ENCODE data around the gene CEP19. TPM values are rescaled to one million over a fixed set of nuclear protein-coding genes. Genes with fewer than 3 reads are reported as not detected.

The CEP19 gene
- total RNA-seq, 1 experiment from 2014 or later, result 2.5 TPM

DNA sequence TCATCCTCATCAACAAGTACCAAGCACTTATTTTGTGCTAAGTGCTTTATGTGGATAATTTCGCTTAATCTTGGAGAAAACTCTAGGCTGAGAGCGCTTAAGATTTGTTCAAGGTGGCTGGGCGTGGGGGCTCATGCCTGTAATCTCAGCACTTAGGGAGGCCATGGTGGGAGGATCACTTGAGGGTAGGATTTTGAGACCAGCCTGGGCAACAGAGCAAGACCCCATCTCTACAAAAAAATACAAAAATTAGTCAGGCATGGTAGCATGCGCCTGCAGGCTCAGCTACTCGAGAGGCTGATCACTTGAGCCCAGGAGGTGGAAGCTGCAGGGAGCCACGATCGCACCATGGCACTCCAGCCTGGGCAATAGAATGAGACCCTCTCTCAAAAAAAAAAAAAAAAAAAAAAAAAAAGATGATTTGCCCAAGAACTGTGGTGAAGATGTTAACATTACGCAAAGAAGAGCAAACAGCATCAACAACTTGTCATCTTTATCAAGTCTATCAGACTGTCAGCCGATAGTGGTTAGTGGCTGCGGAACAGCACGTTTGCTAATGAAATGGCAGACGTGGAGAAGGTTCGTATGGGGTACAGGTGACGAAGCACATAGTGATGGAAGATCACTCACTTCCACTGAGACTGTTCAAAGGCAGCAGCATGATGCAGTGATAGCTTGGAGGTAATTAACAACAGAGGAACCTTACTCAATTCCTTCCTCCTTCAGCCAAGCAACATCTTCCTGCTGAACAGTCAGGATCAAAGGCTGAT is 44.8 kb downstream of the CEP19 start:
- no peak for DNase-seq (ENCODE audit: low read depth)

DNA sequence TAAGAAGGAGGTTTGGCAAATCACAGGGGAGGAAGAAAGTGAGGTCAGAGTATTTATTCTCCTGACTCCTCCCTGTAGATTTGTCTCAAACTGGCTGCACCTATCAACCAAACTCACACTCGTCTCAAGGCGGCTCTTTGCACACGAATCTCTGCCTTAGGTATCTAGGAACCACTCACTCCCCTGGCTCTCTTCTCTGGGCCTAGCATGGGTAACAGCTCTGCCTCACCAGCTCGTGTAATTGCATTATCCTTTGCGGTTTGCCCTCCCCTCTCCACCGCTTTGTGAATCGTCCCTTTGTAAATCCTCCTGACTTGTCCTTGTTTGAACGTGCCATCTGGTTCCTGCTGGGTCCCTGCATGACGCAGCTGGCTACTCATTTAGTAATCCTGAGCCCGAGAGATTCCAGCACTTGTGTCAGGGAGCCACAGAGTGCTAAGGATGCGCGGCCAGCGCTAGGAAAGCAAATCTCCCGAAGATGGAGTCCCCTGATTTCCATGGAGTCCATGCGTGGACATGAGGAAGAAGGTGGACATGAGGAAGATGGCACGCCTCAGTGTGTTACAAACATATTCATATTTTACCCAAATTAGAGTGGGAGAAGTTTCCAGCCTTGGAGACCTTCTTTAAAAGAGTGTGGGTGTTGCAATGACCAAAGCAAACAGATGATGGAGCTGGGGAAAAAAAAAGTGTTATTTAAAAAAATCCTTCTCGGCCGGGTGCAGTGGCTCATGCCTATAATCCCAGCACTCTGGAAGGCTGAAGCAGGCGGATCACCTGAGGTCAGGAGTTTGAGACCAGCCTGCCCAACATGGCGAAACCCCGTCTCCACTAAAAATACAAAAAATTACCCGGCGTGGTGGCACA is 45.8 kb downstream of the CEP19 start:
- peak; percentile 89 for DNase-seq (ENCODE audit: low read depth)

DNA sequence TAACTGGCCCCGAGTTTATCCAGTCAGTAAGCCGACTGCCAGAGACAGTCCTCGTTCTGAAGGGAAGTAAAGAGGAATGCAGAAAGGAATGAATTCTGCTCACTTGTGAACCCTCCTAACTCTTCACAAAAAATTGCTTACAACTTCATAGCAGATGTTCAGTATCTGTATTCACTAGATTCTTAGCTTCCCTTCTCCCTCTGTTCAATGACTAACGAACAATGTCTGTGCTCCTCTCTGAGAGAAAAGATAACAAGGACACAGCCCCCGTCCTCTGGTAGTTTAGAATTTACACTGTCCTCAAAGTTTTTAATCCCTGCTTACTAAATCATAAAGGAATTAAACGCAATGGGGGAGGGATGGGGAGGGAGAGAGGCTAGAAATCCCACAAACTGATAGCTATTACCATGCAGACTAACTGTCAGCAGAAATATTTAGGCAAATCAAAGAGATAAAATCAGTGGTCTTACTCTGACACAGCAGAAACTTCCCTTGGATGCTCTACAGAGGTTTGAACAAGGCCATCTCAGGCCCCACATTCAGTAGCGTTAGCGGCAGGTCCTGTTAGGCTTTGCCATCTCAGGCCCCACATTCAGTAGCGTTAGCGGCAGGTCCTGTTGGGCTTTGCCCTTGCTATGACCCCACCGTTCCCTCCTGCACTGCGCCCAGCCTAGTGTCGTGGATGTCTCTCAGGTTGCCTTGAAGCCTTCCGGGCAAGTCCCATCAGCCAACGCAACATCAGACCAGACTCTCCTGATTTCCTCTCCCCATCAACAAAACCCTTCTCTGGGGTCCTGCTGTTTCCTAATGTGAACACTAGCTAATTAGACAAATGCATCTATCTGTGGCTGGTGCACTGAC is 49.1 kb downstream of the CEP19 start:
- DNase-seq (ENCODE audit: low read depth), result no peak

- DNase-seq (ENCODE audit: low read depth), result no peak
Measured at GRCh38 chr3:196662033-196662432, 50.0 kb downstream of the CEP19 start.

GRCh38 chr3:196661400-196661799 is 50.6 kb downstream of the CEP19 start:
- no peak for DNase-seq (ENCODE audit: low read depth)

GRCh38 chr3:196660381-196661166 is 51.5 kb downstream of the CEP19 start:
- DNase-seq (ENCODE audit: low read depth), result no peak

DNA sequence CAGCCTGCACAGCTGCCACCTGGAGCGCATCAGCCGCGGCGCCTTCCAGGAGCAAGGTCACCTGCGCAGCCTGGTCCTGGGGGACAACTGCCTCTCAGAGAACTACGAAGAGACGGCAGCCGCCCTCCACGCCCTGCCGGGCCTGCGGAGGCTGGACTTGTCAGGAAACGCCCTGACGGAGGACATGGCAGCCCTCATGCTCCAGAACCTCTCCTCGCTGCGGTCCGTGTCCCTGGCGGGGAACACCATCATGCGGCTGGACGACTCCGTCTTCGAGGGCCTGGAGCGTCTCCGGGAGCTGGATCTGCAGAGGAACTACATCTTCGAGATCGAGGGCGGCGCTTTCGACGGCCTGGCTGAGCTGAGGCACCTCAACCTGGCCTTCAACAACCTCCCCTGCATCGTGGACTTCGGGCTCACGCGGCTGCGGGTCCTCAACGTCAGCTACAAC is 52.1 kb downstream of the CEP19 start:
- no peak for DNase-seq (ENCODE audit: low read depth)

Other genes starting within 250 kb of the CEP19 start
- 12.0 and 14.5 TPM in 2 replicates for gene RNF168, start 208.5 kb downstream of the CEP19 start, total RNA-seq (2014; rRNA removed; shearing (Covaris generic))
- gene SMCO1, start 196.9 kb downstream of the CEP19 start, total RNA-seq (2014; rRNA removed; shearing (Covaris generic)), result not detected in 2 replicates
- 9.5 and 16.9 TPM in 2 replicates for gene WDR53, start 143.7 kb downstream of the CEP19 start, total RNA-seq (2014; rRNA removed; shearing (Covaris generic))
- gene FBXO45, start 143.6 kb downstream of the CEP19 start, total RNA-seq (2014; rRNA removed; shearing (Covaris generic)), result 31.5 and 33.4 TPM in 2 replicates
- 2.1 and 2.5 TPM in 2 replicates for gene NRROS, start 72.6 kb downstream of the CEP19 start, total RNA-seq (2014; rRNA removed; shearing (Covaris generic))
- 28.7 and 33.1 TPM in 2 replicates for gene PIGX, start 127 bp upstream of the CEP19 start, total RNA-seq (2014; rRNA removed; shearing (Covaris generic))
- gene PAK2, start 27.6 kb upstream of the CEP19 start, total RNA-seq (2014; rRNA removed; shearing (Covaris generic)), result 36.1 and 44.6 TPM in 2 replicates
- gene SENP5, start 155.7 kb upstream of the CEP19 start, total RNA-seq (2014; rRNA removed; shearing (Covaris generic)), result 44.9 and 69.4 TPM in 2 replicates
- gene NCBP2, start 230.3 kb upstream of the CEP19 start, total RNA-seq (2014; rRNA removed; shearing (Covaris generic)), result 74.7 and 105 TPM in 2 replicates